ENCODE data around the gene AHCY. TPM values are rescaled to one million over a fixed set of nuclear protein-coding genes. Genes with fewer than 3 reads are reported as not detected.
"Not testable (repeated sequence)": the region's sequence is repeated elsewhere in the genome, so short reads cannot be mapped to it uniquely, and the experiment has no call there.

Gene AHCY
- total RNA-seq, 3 donors from 2014 or later, result 71.5 to 98.6 (median 74.3) TPM

- no peak for TF ChIP-seq CTCF (IDR thresholded peaks at IDR 0.05)
- no peak overlapping the region for H3K4me3 ChIP-seq
- no peaks in the 10 kb centered on the region for H3K9me3 ChIP-seq
- no peaks in the 10 kb centered on the region for H3K36me3 ChIP-seq (ENCODE audit: low read depth)
- H3K4me1 ChIP-seq (ENCODE audit: low read depth), result peaks cover 3% of the 10 kb centered on the region
- DNase-seq (no peak), ATAC-seq (no peak)
- intact Hi-C loops (cut with DNase I, micrococcal nuclease), result no loop called here
These were observed 25.9 kb upstream of the AHCY start for GRCh38 chr20:34328928-34329677.

- H3K9me3 ChIP-seq; intact Hi-C loops (cut with DNase I, micrococcal nuclease); DNase-seq; H3K4me1 ChIP-seq (ENCODE audit: low read depth); H3K4me3 ChIP-seq; H3K36me3 ChIP-seq (ENCODE audit: low read depth); ATAC-seq: not testable (repeated sequence)
These were observed 25.1 kb upstream of the AHCY start for GRCh38 chr20:34328207-34328606.

- DNase-seq (no peak), ATAC-seq (no peak)
- H3K9me3 ChIP-seq, result no peaks in the 10 kb centered on the region
- H3K4me1 ChIP-seq (ENCODE audit: low read depth), result no peaks in the 10 kb centered on the region
- no peak overlapping the region for H3K4me3 ChIP-seq
- H3K36me3 ChIP-seq (ENCODE audit: low read depth), result no peaks in the 10 kb centered on the region
- no peak for TF ChIP-seq CTCF (IDR thresholded peaks at IDR 0.05)
- intact Hi-C loops (cut with DNase I, micrococcal nuclease), result no loop called here
These were observed 21.4 kb upstream of the AHCY start for GRCh38 chr20:34324541-34324940.

DNA sequence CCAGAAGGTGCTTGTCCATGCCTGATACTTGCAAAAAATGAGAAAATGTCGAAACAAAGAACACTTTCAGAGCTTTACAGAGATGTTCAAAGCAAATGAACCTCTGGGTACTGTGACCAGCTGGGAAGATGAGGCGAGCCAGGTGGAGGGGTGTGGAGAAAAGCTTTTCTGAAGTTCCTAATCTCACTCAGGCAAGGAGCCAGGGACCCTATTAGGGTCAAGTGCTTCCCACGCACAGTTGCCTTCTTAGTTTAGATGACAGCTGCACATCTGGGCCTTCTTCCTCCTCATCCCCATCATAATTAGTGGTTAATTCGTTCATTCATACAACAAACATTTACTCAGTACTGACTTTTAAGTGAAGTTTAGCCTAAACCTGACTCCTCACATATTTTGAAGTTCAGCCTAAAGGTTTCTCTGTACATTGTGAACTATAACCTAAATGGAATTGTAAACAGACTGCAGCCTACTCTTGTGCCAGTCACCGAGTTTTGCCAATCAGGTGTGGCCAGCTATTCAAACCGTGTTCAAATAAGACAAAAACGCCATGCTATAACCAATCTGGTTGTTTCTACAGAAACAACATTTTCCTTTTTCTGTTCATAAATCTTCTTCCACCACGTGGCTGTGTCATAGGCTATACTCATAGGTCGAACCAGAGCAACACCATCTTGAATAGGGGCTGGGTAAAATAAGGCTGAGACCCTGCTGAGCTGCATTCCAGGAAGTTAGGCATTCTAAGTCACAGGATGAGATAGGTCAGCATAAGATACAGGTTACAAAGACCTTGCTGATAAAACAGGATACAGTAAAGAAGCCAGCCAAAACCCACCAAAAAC is 19.3 kb upstream of the AHCY start:
- no peak for TF ChIP-seq CTCF (IDR thresholded peaks at IDR 0.05)
- Histone ChIP-seq H3K4me3 (no peak overlapping the region), H3K36me3 (ENCODE audit: low read depth) (no peaks in the 10 kb centered on the region), H3K4me1 (ENCODE audit: low read depth) (no peaks in the 10 kb centered on the region), H3K9me3 (no peaks in the 10 kb centered on the region)
- ATAC-seq, result peak; percentile 58
- DNase-seq, result no peak
- intact Hi-C loops (cut with DNase I, micrococcal nuclease), result no loop called here

DNA sequence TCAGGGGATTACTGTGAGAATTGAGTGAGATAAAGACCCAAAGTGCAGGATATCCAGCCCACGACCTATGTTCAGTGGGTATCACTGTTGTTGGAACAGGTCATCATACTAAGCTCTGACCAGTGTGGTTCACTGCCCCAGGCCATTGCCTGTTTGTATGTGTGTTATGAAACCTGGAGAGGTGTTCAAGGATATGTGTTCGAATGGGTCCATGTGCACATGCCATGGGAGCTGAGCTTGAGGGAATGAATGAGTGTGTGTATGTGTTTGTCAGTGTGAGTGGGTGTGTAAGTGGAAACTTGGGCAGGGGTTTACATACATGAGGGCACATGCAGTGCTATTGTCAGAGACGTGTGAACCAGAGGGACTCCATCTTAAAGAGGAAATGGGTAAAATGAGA is 17.7 kb upstream of the AHCY start:
- intact Hi-C loops (cut with DNase I, micrococcal nuclease), result no loop called here
- no peaks in the 10 kb centered on the region for H3K4me1 ChIP-seq (ENCODE audit: low read depth)
- TF ChIP-seq CTCF (IDR thresholded peaks at IDR 0.05), result no peak
- H3K36me3 ChIP-seq (ENCODE audit: low read depth), result no peaks in the 10 kb centered on the region
- no peaks in the 10 kb centered on the region for H3K9me3 ChIP-seq
- no peak overlapping the region for H3K4me3 ChIP-seq
- DNase-seq, result no peak
- ATAC-seq, result no peak
